Measurements from ENCODE around the gene GFOD2. TPM values are rescaled to one million over a fixed set of nuclear protein-coding genes. Genes with fewer than 3 reads are reported as not detected.
A peak's percentile ranks its signal among the peaks of the same experiment; 100 is the strongest.

Gene GFOD2
- total and polyA plus RNA-seq, 2 of the 13 experiments (the other 11 are each of a cell fraction or from before 2014, with no cell fraction given) = 11.1 to 17.2 TPM

- TF ChIP-seq SOX13 (IDR thresholded peaks at IDR 0.05) (peak; percentile 11; the same call in 1 of the 2 replicates), SOX13 (CRISPR knock-in tag; conservative IDR thresholded peaks at IDR 0.05 in 1 of 2, IDR thresholded peaks at IDR 0.05 in 1 of 2) (no peak), SSRP1 (CRISPR knock-in tag; IDR thresholded peaks at IDR 0.05) (peak; percentile 97), ZUFSP (CRISPR knock-in tag; IDR thresholded peaks at IDR 0.05; ENCODE audit: borderline replicate concordance) (no peak), ZBTB10 (CRISPR knock-in tag; IDR thresholded peaks at IDR 0.05; ENCODE audit: borderline replicate concordance) (no peak; the same call in 1 of the 2 replicates), SP5 (CRISPR knock-in tag; IDR thresholded peaks at IDR 0.05; ENCODE audit: borderline replicate concordance, low read depth) (no peak; the same call in 1 of the 2 replicates), EED (CRISPR knock-in tag; IDR thresholded peaks at IDR 0.05) (peak; percentile 71), ZNF576 (CRISPR knock-in tag; IDR thresholded peaks at IDR 0.05) (0 out of 2 replicates have a peak, but pooled peaks have one; percentile 22), SP4 (CRISPR knock-in tag; IDR thresholded peaks at IDR 0.05) (peak; percentile 85), NR3C1 (CRISPR knock-in tag; IDR thresholded peaks at IDR 0.05) (0 out of 2 replicates have a peak, but pooled peaks have one; percentile 63), RNF2 (conservative IDR thresholded peaks at IDR 0.05; ENCODE audit: low read depth) (peak; percentile 81), ZNF773 (CRISPR knock-in tag; IDR thresholded peaks at IDR 0.05; ENCODE audit: borderline replicate concordance) (peak; percentile 49; the same call in 1 of the 2 replicates), ZNF546 (CRISPR knock-in tag; conservative IDR thresholded peaks at IDR 0.05) (peak; percentile 96), SRF (IDR thresholded peaks at IDR 0.05; ENCODE audit: low read depth, low read length) (no peak), CHCHD3 (CRISPR knock-in tag; IDR thresholded peaks at IDR 0.05) (peak; percentile 89; the same call in 1 of the 2 replicates), MIER2 (CRISPR knock-in tag; IDR thresholded peaks at IDR 0.05) (peak; percentile 68; the same call in 1 of the 2 replicates), PRPF4 (IDR thresholded peaks at IDR 0.05; ENCODE audit: low read depth, low read length, poor library complexity, severe bottlenecking) (no peak), PREB (CRISPR knock-in tag; IDR thresholded peaks at IDR 0.05) (no peak), ZNF780A (CRISPR knock-in tag; IDR thresholded peaks at IDR 0.05) (no peak), ZNF230 (CRISPR knock-in tag; IDR thresholded peaks at IDR 0.05) (peak; percentile 97), MZF1 (CRISPR knock-in tag; IDR thresholded peaks at IDR 0.05; ENCODE audit: borderline replicate concordance) (peak; percentile 89; the same call in 1 of the 2 replicates), SRY (CRISPR knock-in tag; IDR thresholded peaks at IDR 0.05) (peak; percentile 87), SRSF1 (optimal IDR thresholded peaks at IDR 0.05; ENCODE audit: low read depth, low read length) (peak; percentile 89), ELF3 (CRISPR knock-in tag; IDR thresholded peaks at IDR 0.05) (peak; percentile 53), IKZF1 (IDR thresholded peaks at IDR 0.05) (no peak)
Measured at GRCh38 chr16:67659675-67660563, 59.2 kb downstream of the GFOD2 start, which contains the start of gene ACD (continued).
